Measurements from ENCODE around the gene MPZL2. TPM values are rescaled to one million over a fixed set of nuclear protein-coding genes. Genes with fewer than 3 reads are reported as not detected.

Gene MPZL2
- total and polyA plus RNA-seq, 2 of the 8 experiments (the other 6 are each of a cell fraction or from before 2014, with no cell fraction given), result 2.4 to 3.2 TPM

- Histone ChIP-seq H2BK120ac (replicated peaks; ENCODE audit: low read depth, low read length) (no peak overlapping the region), H3K23ac (ENCODE audit: insufficient read length) (no peak overlapping the region), H3K14ac (ENCODE audit: insufficient read length) (no peak overlapping the region), H3K4ac (replicated peaks; ENCODE audit: insufficient read length, low read depth, low read length) (no peak overlapping the region), H2AFZ (ENCODE audit: low read length) (no peak overlapping the region), H4K5ac (ENCODE audit: insufficient read length, low read depth, low read length) (no peak overlapping the region), H3K27ac (ENCODE audit: low read depth, low read length) (no peak overlapping the region), H2BK5ac (ENCODE audit: low read depth, low read length) (no peak overlapping the region), H3K9ac (replicated peaks in 1 of 4; ENCODE audit: extremely low read depth in 1 of 4, low read depth in 3 of 4, low read length in 3 of 4) (no peak overlapping the region), H4K20me1 (replicated peaks in 1 of 2; ENCODE audit: control insufficient read depth in 1 of 2, insufficient read depth in 2 of 2, low read length in 2 of 2) (no peaks in the 10 kb centered on the region), H3K79me1 (ENCODE audit: low read depth, low read length) (no peaks in the 10 kb centered on the region), H3K79me2 (ENCODE audit: control insufficient read depth in 1 of 2, insufficient read depth in 2 of 2, low read length in 2 of 2) (no peaks in the 10 kb centered on the region), H2BK12ac (ENCODE audit: low read depth, low read length) (no peak overlapping the region), H3K23me2 (ENCODE audit: low read depth, low read length) (no peaks in the 10 kb centered on the region), H4K8ac (ENCODE audit: extremely low read depth, insufficient read depth, low read length) (no peak overlapping the region), H3K27me3 (replicated peaks in 1 of 4; ENCODE audit: control insufficient read depth in 3 of 4, extremely low read depth in 1 of 4, insufficient read depth in 3 of 4, low read length in 3 of 4) (no peaks in the 10 kb centered on the region; a peak in 1 of 7 replicates), H4K91ac (replicated peaks; ENCODE audit: insufficient read length, low read length) (no peak overlapping the region), H3K36me3 (ENCODE audit: control insufficient read depth in 2 of 4, insufficient read depth in 4 of 4, low read length in 3 of 4) (no peaks in the 10 kb centered on the region), H3K4me3 (ENCODE audit: extremely low read depth in 1 of 4, insufficient read depth in 2 of 4, low read depth in 3 of 4, low read length in 4 of 4) (no peak overlapping the region), H3K4me1 (replicated peaks in 1 of 4; ENCODE audit: control insufficient read depth in 3 of 4, insufficient read depth in 4 of 4, low read length in 3 of 4) (no peaks in the 10 kb centered on the region), H3K56ac (replicated peaks; ENCODE audit: insufficient read length, low read depth, low read length) (no peak overlapping the region), H2BK15ac (ENCODE audit: low read length) (no peak overlapping the region), H2BK20ac (ENCODE audit: low read length) (no peak overlapping the region), H2AK5ac (ENCODE audit: low read depth, low read length) (no peak overlapping the region), H3K18ac (ENCODE audit: extremely low read depth, low read length) (no peak overlapping the region), H3K4me2 (ENCODE audit: insufficient read depth in 1 of 2, low read depth in 2 of 2, low read length in 2 of 2) (no peak overlapping the region), H3K9me3 (ENCODE audit: insufficient read depth in 2 of 2, low read depth in 1 of 2, low read length in 1 of 2) (no peaks in the 10 kb centered on the region)
- no peak for DNase-seq (ENCODE audit: low read depth in 1 of 2, low spot score in 2 of 2)
- CTCF ChIA-PET (ENCODE audit: partially characterized antibody), result interaction anchor here (1.2 to 4.7 kb wide), 8 partner anchors 9 to 145 kb away, joined by 3 to 37 read pairs (median 4); partner anchors contain the start of gene MPZL2
- POLR2A ChIA-PET (ENCODE audit: partially characterized antibody), result no interaction called here
- no peak for FAIRE-seq
- TF ChIP-seq POLR2AphosphoS5 (IDR thresholded peaks at IDR 0.05; ENCODE audit: low read depth, low read length) (no peak), SAP30 (IDR thresholded peaks at IDR 0.05; ENCODE audit: insufficient read depth, insufficient replicate concordance, low read length) (no peak), ZNF274 (IDR thresholded peaks at IDR 0.05; ENCODE audit: borderline replicate concordance, extremely low read depth, low read length) (no peak), CTCF (IDR thresholded peaks at IDR 0.05; ENCODE audit: control extremely low read depth in 1 of 3, insufficient read depth in 1 of 3, low read depth in 1 of 3, low read length in 3 of 3) (no peak), SIRT6 (IDR thresholded peaks at IDR 0.05; ENCODE audit: low read length) (no peak), SIX5 (IDR thresholded peaks at IDR 0.05; ENCODE audit: low read depth, low read length) (no peak), CBX8 (IDR thresholded peaks at IDR 0.05; ENCODE audit: borderline replicate concordance, low read depth, low read length) (no peak), CHD2 (IDR thresholded peaks at IDR 0.05; ENCODE audit: low read length) (no peak), ATF3 (IDR thresholded peaks at IDR 0.05; ENCODE audit: insufficient read depth, low read depth, low read length) (no peak), SP2 (IDR thresholded peaks at IDR 0.05; ENCODE audit: low read length) (no peak), GTF2F1 (IDR thresholded peaks at IDR 0.05; ENCODE audit: borderline replicate concordance, low read depth, low read length) (no peak)
Measured at GRCh38 chr11:118289401-118289800, 25.3 kb upstream of the MPZL2 start.

Measured in H1 (cell line).